Thyroid gland (tissue), 4 donors: ENCODE results near the gene EXOC4.

ENCODE experiments used
- POLR2A ChIP-seq, 2 donors: fragments of 450-650 bp; IDR thresholded peaks; one replicate each; pipeline ENCODE4 v1.6.1; 2017; ENCODE audit warnings: antibody characterized with exemption in 2 of 2, mild to moderate bottlenecking in 2 of 2, moderate library complexity in 1 of 2
- TF ChIP-seq, protein P1 (sequence below), 6 experiments: fragments of 200-600 bp in 3 of 6; fragments of 450-650 bp in 3 of 6; sonication (generic) in 3 of 6; IDR thresholded peaks; one replicate each; pipeline ENCODE4 v1.5.1; 2016 to 2019; ENCODE audit warnings: antibody characterized with exemption in 6 of 6, mild to moderate bottlenecking in 2 of 6, inconsistent platforms in 1 of 6, moderate library complexity in 1 of 6

GRCh38 chr7:133282094-133282493 lies 29.2 kb downstream of the EXOC4 start:
- TF ChIP-seq, protein P1, sequence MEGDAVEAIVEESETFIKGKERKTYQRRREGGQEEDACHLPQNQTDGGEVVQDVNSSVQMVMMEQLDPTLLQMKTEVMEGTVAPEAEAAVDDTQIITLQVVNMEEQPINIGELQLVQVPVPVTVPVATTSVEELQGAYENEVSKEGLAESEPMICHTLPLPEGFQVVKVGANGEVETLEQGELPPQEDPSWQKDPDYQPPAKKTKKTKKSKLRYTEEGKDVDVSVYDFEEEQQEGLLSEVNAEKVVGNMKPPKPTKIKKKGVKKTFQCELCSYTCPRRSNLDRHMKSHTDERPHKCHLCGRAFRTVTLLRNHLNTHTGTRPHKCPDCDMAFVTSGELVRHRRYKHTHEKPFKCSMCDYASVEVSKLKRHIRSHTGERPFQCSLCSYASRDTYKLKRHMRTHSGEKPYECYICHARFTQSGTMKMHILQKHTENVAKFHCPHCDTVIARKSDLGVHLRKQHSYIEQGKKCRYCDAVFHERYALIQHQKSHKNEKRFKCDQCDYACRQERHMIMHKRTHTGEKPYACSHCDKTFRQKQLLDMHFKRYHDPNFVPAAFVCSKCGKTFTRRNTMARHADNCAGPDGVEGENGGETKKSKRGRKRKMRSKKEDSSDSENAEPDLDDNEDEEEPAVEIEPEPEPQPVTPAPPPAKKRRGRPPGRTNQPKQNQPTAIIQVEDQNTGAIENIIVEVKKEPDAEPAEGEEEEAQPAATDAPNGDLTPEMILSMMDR (IDR thresholded peaks at IDR 0.05): no peak
- no peak for TF ChIP-seq POLR2A (IDR thresholded peaks at IDR 0.05)
